ENCODE data around the gene SLAMF6.
"Not testable (repeated sequence)": the region's sequence is repeated elsewhere in the genome, so short reads cannot be mapped to it uniquely, and the experiment has no call there.

SLAMF6 gene

GRCh38 chr1:160520999-160521398, 2.1 kb downstream of the SLAMF6 start:
- Histone ChIP-seq H3K27ac (no peak overlapping the region), H3K36me3 (no peaks in the 10 kb centered on the region), H3K9me3 (ENCODE audit: severe bottlenecking) (peaks cover 6% of the 10 kb centered on the region), H3K27me3 (ENCODE audit: insufficient read depth, low read depth, severe bottlenecking) (peaks cover 53% of the 10 kb centered on the region), H3K4me3 (ENCODE audit: low read depth, low read length) (no peak overlapping the region)
- TF ChIP-seq CTCF (IDR thresholded peaks at IDR 0.05; ENCODE audit: low read depth, low read length): no peak
- no peak for DNase-seq

- H3K36me3 ChIP-seq: no peaks in the 10 kb centered on the region
- TF ChIP-seq CTCF (IDR thresholded peaks at IDR 0.05; ENCODE audit: low read depth, low read length): no peak
- H3K9me3 ChIP-seq (ENCODE audit: severe bottlenecking): peaks cover 6% of the 10 kb centered on the region
- H3K27me3 ChIP-seq (ENCODE audit: insufficient read depth, low read depth, severe bottlenecking): peaks cover 53% of the 10 kb centered on the region
- no peak overlapping the region for H3K27ac ChIP-seq
- DNase-seq: no peak
- no peak overlapping the region for H3K4me3 ChIP-seq (ENCODE audit: low read depth, low read length)
These were observed 2.5 kb downstream of the SLAMF6 start for GRCh38 chr1:160520582-160520981.

- peaks cover 6% of the 10 kb centered on the region for H3K9me3 ChIP-seq (ENCODE audit: severe bottlenecking)
- DNase-seq: no peak
- no peak for TF ChIP-seq CTCF (IDR thresholded peaks at IDR 0.05; ENCODE audit: low read depth, low read length)
- H3K27me3 ChIP-seq (ENCODE audit: insufficient read depth, low read depth, severe bottlenecking): peaks cover 59% of the 10 kb centered on the region
- H3K4me3 ChIP-seq (ENCODE audit: low read depth, low read length): no peak overlapping the region
- no peak overlapping the region for H3K27ac ChIP-seq
- no peaks in the 10 kb centered on the region for H3K36me3 ChIP-seq
These were observed 3.2 kb downstream of the SLAMF6 start for GRCh38 chr1:160519642-160520435.

- not testable (repeated sequence) for H3K27ac ChIP-seq; H3K4me3 ChIP-seq (ENCODE audit: low read depth, low read length); DNase-seq; H3K36me3 ChIP-seq; H3K9me3 ChIP-seq (ENCODE audit: severe bottlenecking)
- H3K27me3 ChIP-seq (ENCODE audit: insufficient read depth, low read depth, severe bottlenecking): peaks cover 70% of the 10 kb centered on the region
These were observed 5.5 kb downstream of the SLAMF6 start for GRCh38 chr1:160517519-160517918.

GRCh38 chr1:160515908-160516307, 7.1 kb downstream of the SLAMF6 start:
- not testable (repeated sequence) for H3K4me3 ChIP-seq (ENCODE audit: low read depth, low read length); H3K9me3 ChIP-seq (ENCODE audit: severe bottlenecking); DNase-seq; H3K36me3 ChIP-seq; H3K27ac ChIP-seq
- peaks cover 69% of the 10 kb centered on the region for H3K27me3 ChIP-seq (ENCODE audit: insufficient read depth, low read depth, severe bottlenecking)

- Histone ChIP-seq H3K27ac (no peak overlapping the region), H3K4me3 (ENCODE audit: low read depth, low read length) (no peak overlapping the region), H3K9me3 (ENCODE audit: severe bottlenecking) (peaks cover 26% of the 10 kb centered on the region), H3K27me3 (ENCODE audit: insufficient read depth, low read depth, severe bottlenecking) (peaks cover 48% of the 10 kb centered on the region), H3K36me3 (no peaks in the 10 kb centered on the region)
- no peak for DNase-seq
- TF ChIP-seq CTCF (IDR thresholded peaks at IDR 0.05; ENCODE audit: low read depth, low read length): no peak
These were observed 18.4 kb downstream of the SLAMF6 start for GRCh38 chr1:160504651-160505050.

GRCh38 chr1:160503087-160503486, 20.0 kb downstream of the SLAMF6 start:
- TF ChIP-seq CTCF (IDR thresholded peaks at IDR 0.05; ENCODE audit: low read depth, low read length): no peak
- peaks cover 59% of the 10 kb centered on the region for H3K27me3 ChIP-seq (ENCODE audit: insufficient read depth, low read depth, severe bottlenecking)
- H3K27ac ChIP-seq: no peak overlapping the region
- H3K4me3 ChIP-seq (ENCODE audit: low read depth, low read length): no peak overlapping the region
- H3K36me3 ChIP-seq: no peaks in the 10 kb centered on the region
- H3K9me3 ChIP-seq (ENCODE audit: severe bottlenecking): peaks cover 34% of the 10 kb centered on the region
- no peak for DNase-seq

Data from WERI-Rb-1 (cell line).